Embryonic facial prominence (tissue), 1 donor: ENCODE results near the gene COL24A1.
"Not testable (repeated sequence)": the region's sequence is repeated elsewhere in the genome, so short reads cannot be mapped to it uniquely, and the experiment has no call there.

Experiments
- DNase-seq: peaks from one replicate; pipeline ENCODE4 v3.0.0-alpha.2; 2016; ENCODE audit errors: extremely low spot score

Gene COL24A1

DNA sequence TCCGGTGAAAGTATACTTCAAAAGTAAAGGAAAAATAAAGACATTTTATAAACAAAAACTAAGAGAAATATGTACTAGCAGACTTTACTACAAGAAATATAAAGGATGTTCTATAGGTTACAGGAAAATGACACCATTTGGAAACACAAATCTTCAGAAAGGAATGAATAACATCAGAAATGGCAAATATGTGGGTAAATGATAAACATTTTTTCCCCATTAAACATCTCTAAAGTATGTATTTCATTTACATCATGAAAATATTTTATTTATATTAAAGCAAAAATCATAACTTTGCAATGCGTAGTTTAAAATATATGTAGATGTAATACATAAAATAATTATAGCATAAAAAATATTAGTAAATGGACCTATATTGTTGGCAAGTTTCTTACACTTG, 264.2 kb downstream of the COL24A1 start:
- DNase-seq: no peak

DNA sequence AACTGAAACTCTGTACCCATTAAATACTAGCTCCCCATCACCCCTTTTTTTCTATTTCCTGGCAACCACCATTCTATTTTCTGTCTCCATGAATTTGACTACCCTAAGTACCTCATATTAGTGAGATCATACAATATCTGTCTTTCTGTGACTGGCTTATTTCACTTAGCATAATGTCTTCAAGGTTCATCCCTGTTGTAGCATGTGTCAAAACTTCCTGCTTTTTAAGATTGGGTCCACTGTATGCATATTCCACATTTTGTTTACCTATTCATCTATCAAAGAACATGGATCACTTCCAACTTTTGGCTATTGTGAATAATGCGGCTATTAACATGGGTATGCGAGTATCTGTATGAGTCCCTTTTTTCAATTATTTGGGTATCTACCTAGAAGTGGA, 266.7 kb downstream of the COL24A1 start:
- no peak for DNase-seq

DNA sequence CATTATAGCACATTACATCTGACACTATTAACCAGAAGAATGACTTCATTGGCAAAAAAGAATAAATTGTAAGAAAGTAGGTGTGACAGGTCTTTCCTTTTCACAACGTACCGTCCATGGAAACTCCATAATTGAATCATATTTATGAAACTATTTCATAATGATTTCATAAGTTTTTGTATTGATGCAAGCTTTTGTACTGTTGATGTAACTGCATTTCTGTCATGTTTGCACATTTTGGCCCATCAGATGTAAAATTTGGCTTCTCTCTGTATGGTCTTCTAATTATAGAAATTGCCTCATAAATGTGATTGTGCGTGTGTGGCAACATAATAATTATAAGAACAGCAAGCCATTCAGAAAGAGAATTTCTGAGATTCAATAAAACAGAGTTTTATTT, 267.7 kb downstream of the COL24A1 start:
- DNase-seq: no peak

DNA sequence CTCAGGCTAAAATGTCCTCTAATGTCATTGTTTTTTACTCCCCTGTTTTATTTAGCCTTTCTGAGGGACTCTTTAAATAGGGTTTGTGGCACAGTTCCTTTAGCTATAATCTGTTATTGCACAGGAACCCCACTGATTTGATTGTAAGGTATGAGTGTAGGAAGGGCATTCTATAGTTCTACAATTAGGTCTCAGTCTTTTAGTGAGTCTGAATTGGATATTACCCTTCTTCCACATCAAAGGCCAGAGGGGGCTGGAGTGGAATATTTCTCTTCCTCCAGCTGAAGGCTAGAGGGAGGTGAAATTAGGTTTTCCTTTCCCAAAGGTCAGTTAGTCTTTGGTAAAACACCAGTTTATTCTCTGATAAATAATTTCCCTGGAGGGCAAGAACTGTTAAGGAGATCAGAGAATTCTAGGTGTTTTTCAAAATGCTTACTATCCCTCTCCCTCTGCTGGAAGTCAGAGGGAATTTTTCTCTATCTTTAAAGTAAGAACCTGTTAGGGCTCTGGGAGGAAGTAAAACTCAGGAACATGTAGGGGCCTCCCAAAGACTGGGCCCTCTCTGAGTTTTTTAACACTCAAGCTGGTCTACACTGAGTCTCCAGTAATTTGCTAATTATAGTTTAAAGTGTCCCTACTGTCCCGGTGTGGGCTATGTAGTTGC, 272.1 kb downstream of the COL24A1 start:
- DNase-seq: no peak

DNA sequence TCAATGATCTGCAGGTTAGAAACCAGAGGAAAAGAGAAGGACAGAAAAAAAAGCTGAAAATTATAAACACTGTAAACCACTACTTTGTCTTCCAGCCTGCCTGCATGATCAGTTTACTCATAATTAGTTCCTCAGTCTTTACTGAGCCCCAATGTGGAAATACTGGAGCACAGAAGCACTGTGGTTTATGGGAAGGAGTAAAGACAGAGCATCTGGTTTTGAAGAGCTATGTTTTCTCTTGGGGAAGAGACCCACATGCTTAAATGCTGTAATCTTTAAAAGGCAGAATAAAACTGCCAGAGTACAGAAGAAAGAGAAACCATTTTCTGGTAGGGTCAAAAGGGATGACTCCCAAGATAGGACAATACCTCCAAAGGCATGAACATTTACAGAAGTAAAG, 289.4 kb downstream of the COL24A1 start:
- DNase-seq: no peak

DNA sequence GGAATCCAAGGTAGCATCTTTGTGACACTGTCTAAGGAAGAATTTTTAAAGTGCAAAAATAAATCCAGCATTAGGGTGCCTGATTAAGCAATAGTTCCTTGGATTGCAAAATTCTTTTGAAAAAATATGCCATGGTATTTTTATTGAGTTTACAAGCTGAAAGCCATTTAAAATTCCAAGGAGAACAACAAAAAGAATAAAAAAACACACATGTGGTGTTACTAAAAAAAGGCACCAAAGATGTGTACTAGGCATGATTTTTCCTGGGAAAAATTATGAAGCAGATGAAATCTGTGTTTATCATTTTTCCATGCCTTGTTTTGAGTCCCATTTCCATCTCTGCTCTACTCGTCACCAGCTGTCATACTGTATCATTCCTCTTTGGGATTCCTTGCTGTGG, 291.4 kb downstream of the COL24A1 start:
- DNase-seq: no peak

DNA sequence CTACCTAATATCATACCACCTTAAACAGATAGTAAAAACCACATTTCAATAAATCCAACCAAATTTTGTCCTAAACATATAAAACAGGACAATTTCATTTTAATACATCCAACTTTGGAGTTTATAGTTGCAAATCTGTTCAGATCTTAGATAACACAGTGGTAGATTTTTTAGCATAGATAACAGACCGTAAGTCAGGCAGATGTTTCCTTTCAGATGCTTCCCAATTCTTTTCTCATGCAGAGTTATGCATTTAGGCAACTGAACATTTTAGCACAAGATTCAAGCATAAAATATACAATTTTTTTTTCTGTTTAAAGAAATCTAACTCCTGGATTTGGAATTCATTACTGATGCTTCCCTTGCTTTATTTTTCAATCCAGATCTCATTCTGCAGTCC, 291.8 kb downstream of the COL24A1 start:
- DNase-seq: no peak

DNA sequence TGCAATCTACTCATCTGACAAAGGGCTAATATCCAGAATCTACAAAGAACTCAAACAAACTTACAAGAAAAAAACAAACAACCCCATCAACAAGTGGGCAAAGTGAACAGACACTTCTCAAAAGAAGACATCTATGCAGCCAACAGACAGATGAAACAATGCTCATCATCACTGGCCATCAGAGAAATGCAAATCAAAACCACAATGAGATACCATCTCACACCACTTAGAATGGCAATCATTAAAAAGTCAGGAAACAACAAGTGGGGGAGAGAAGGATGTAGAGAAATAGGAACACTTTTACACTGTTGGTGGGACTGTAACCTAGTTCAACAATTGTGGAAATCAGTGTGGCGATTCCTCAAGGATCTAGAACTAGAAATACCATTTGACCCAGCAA, 292.9 kb downstream of the COL24A1 start:
- DNase-seq: not testable (repeated sequence)

DNA sequence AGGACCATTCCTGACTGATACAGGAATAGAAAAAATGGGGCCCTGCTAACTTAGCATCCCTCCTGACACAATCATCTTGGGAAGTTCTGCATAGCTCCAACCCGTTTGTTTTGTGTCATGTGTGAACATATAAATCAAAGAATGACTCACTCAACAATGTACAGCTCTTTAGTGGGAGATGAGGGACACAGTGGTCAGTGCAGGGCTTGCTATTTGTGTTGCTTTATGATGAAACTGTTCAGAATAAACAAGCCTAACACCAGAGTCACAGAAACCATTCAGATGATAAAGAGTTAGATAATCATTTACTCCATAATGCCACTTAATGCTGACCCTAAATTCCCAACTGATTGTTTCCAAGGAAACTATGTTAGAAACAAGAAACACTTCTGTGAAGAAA, 294.1 kb downstream of the COL24A1 start:
- no peak for DNase-seq

DNA sequence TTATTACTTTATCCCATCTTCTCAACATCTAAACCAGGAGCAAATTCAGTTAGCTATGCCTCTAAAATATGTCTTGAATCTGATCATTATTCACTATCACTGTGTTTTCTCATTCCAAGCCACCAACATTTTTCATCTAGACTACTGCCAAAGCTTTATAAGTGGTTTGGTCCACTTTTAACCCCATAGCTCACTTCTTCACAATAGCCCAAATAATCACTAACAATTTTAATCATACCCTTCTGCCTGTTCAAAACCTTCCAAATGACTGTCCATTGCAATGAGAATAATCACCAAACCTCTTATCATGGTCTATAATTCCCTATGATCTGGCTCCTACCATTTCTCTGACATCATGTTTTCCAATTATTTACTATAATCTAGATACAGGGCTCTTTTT, 298.6 kb downstream of the COL24A1 start:
- no peak for DNase-seq

DNA sequence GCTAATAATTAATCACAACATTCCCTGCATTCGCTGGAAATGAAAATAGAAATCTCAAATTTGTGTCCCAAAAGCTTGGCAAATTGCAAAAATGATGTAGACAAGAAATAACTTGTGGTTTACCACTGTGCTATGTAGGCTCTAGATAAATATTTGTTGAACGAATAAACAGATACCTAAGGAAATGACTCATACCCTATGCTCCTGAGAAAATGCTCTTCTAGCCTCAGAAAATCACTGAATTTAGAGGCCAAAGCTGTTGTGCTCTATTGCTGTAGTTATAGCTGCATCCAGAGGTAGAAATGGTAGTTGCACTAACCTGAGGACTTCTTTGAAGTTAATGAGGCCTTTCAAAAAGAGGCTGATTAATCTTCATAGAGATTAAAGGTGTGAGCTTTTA, 306.3 kb downstream of the COL24A1 start:
- no peak for DNase-seq

DNA sequence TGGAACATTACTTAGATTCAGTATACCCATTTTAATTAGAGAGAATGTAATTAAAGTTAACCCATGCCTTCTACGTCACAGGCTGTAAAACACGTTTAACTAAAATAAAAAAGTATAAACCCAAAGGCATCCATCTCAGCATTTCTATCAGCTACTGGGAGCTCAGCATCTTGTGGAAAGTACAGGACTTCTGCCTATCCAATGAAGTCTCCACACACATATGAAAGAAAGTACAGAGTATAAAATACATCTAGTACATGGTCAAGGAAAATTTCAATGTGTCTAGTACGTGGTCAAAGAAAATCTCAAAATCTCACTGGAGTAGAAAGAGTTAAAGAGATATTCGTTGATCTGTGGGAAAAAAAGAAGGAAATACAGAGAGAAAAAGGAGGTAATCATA, 306.9 kb downstream of the COL24A1 start:
- DNase-seq: no peak

DNA sequence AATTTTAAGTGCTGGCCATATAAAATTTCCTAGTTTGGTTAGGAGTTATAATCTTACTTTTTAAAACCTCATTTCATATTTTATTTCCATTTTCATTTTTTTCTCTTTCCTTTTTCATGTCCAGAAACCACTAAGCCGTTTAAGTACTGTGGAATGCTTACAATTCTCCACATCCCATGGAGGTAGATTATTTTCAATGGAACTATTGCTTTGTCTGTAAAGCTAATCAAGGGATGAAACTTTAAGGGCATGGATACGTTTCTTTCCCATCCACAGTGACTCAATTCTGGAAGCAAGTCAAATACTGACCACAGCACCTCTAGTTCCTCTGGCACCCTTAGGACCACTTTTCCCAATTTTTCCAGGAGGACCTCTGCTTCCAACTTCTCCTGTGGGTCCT, 309.2 kb downstream of the COL24A1 start:
- DNase-seq: no peak

DNA sequence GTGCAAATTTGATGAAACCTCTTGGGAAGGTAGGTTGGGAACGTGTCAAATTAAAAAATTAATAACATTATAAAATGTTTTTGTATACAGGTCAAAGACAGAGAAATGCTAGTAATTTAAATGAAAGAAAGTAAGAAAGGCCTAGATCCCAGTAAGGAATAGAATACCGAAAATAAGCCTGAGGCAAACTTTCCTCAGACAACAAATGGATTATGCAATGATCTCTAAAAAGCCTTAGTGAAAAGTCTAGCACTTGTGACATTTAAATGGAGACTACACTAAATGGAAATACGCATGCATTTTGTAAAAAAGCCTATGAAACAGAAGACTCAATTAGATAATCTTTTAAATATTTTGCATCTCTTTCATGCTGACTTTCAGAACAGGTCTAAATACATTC, 309.9 kb downstream of the COL24A1 start:
- DNase-seq: no peak

DNA sequence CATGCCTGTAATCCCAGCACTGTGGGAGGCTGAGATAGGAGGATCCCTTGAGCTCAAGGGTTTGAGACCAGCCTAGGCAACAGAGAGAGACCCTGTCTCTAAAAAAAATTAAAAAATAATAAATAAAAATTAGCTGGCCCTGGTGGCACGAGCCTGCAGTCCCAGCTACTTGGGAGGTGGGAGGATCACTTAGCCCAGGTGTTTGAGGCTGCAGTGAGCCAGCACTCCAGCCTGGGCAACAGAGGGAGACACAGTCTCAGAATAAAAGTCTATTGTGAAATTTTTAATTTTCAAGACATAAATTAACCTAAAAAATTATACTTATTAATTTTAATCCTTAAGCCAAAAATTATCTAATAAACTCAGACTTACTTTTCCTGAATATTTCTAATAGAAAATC, 317.1 kb downstream of the COL24A1 start:
- DNase-seq: no peak

DNA sequence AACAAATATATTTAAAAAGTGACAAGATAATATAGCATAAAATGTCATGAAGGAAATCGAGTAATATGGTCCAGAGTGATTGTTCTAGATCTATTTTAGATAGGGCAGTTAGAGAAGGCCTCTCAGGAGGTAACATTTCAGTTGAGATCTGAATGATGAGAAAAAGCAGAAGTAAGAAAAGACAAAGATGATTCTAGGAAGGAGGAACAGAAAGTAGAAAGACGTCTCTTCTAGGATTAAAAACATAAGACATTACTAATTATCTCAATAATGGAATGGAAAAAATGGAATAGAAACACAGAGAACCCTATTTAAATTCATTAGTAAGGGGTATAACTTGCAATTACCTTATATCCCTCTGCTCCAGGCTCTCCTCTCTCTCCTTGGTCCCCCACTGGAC, 318.3 kb downstream of the COL24A1 start:
- no peak for DNase-seq

DNA sequence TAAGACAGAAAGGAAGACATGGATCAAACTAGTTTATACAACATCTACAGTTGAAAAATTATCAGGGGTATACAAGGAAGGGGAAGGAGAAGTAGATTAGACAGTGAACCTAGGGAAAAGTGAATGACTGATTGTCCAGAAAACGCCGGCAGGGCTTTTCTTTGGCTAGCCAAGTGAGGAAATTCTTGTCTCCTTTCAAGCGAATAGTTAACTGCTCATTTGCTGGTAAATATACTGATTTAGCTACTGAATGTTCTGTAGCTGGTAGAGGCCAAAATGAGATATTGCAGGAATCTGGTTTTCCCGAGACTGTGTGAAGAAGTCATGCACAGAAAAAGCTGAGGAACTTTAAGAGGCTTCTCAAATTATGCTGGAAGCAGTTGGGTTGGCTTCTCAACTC, 319.8 kb downstream of the COL24A1 start:
- no peak for DNase-seq

DNA sequence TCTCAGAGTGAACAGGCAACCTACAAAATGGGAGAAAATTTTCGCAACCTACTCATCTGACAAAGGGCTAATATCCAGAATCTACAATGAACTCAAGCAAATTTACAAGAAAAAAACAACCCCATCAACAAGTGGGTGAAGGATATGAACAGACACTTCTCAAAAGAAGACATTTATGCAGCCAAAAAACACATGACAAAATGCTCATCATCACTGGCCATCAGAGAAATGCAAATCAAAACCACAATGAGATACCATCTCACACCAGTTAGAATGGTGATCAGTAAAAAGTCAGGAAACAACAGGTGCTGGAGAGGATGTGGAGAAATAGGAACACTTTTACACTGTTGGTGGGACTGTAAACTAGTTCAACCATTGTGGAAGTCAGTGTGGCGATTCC, 323.4 kb downstream of the COL24A1 start:
- DNase-seq: not testable (repeated sequence)

DNA sequence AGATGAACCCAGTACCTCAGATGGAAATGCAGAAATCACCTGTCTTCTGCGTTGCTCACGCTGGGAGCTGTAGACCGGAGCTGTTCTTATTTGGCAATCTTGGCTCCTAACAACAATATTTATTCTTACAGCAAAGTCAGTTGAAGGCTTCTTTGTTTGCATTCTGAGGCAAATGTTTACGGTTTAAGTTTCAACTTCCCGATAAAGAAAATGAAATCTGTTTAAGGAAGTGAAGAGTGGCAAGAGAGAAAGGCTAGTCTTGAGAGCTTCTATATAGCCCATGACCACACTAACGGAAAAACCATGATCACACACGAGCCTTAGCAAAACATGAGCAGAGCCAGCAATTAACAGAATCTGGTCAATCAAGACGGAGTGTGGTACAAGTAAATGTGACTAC, 325.7 kb downstream of the COL24A1 start:
- DNase-seq: no peak

DNA sequence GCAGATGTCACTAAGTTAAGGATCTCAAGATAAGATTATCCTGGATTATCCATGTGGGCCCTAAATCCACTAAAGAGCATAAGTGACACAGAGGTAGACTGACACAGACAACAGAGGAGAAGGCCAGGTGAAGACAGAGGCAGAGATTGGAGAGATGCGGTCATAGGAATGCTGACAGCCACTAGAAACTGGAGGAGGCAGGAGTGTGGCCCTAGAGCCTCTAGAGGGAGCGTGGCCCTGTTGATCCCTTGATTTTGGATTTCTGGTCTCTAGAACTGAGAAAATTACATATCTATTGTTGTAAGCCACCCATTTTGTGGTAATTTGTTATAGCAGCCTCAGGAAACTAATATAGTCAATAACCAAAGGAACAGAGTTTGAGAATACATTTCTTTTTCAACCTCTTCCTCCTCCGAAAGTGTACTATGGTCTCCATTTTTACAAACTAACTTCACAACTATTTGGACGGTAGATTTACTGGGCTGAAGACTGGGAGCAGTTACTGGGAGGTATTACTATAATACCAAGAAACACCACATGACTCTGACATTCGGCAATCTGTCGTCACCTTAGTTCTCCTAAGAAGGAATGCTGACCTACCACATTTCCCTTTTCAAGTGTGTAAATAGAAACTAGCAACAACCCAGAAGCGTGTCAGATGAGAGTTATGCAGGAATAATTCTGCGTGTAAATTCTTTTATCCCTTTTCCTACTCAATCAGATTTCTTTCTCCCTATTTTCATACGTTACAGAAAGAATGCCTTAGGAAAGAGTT, 332.3 kb downstream of the COL24A1 start:
- no peak for DNase-seq

DNA sequence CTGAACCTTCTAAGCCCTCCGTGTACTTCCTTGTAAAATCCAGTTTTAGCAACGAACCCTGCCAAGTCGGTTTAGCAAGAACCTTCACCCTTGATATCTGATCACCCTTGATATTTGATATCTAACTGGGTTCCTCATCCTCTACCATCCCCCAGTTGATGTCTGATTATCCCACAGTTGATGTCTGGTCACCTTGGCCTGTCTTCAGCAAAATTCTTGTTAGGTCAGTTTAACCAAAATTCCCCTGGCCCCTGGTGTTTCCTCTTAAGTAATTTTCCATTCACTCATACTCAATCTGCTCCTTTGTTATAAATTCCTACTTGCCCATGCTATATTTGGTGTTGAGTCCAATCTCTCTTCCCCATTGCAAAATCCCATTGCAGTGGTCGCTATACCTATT, 333.9 kb downstream of the COL24A1 start:
- DNase-seq: no peak

DNA sequence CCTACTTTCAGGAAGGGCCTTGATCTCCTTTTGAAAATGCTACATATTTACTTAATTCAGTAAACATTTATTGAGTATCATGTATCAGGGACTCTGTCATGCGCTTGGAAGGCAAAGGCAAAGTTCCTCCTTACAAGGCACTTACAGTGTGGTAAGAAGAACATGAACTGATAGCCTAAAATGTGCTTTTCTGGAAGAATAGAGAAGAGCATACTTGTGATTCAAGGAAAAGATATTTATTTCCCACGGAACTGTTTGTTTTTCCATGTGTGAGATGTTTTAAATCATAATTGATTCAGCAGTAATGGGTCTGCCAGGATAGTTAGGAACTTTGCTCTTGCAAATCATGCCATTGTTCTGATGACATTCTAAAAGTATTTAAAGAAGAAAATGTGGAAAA, 338.2 kb downstream of the COL24A1 start:
- DNase-seq: no peak

DNA sequence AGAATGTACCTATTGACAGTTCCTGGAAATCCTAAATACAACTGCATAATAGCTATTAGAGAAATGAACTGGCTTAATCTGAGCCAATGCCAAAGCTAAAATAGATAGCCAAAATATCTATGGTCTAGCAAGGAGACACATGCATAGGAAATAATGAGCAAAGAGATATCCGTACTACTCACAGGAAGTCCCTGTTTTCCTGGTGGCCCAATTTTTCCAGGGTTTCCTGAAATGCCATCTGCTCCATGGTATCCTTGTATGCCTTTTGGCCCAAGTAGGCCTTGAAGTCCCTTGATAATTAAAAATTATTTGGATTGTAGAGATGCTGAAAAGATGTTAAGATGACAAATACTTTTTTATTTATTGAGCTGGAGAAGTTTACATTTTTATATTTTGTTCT, 340.0 kb downstream of the COL24A1 start:
- no peak for DNase-seq

DNA sequence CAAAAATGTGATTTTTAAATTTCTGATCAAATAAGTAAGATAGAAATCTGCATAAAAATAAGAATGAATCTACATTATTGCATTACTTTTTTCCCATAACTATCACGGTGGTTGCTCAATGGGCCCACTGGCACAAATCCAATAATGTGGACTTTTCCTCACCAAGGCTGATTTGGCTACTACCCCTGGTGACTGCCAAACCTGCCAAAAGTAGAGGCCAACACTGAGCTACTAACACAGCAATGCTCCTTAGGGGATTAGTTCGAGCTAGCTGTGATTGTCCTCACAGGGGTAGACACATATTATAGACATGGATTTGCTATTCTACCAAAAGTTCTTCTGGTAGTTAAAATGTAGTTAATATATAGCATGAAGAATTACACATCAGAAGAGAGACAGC, 340.7 kb downstream of the COL24A1 start:
- no peak for DNase-seq
